AG04450 (cell line): ENCODE measurements around the gene RASGRF2. TPM values are rescaled to one million over a fixed set of nuclear protein-coding genes. Genes with fewer than 3 reads are reported as not detected.

Source experiments
- CTCF ChIA-PET: fragments of 300-600, 350-600 bp; formaldehyde crosslinking; extraction: SDS; loops from one replicate; lab custom pipeline; 2022; ENCODE audit warnings: antibody characterized with exemption, inconsistent platforms; lab: Charles Lee
- POLR2A ChIA-PET: fragments of 350-600 bp; formaldehyde crosslinking; extraction: SDS; loops from one replicate; lab custom pipeline; 2021; ENCODE audit warnings: antibody characterized with exemption, inconsistent platforms; lab: Yijun Ruan, JAX
- DNase-seq: peaks from one replicate; pipeline ENCODE4 v3.0.0-alpha.2; 2011; ENCODE audit warnings: low read depth, low spot score
- H3K27ac ChIP-seq: one replicate; pipeline ENCODE4 v1.5.1; 2012; ENCODE audit warnings: low read depth, low read length, control low read depth
- H3K27me3 ChIP-seq: one replicate; pipeline ENCODE4 v1.6.0; 2012; ENCODE audit warnings: low read length; ENCODE audit not compliant: control insufficient read depth, insufficient read depth
- H3K4me3 ChIP-seq: 2 replicates; pipeline ENCODE4 v1.5.1; 2011; ENCODE audit warnings: mild to moderate bottlenecking, low read depth, low read length, control low read depth
- H3K9me3 ChIP-seq: 2 replicates; pipeline ENCODE4 v1.5.1; 2012; ENCODE audit warnings: low read length; ENCODE audit not compliant: control insufficient read depth, insufficient read depth
- polyA plus RNA-seq: library from polyadenylated mRNA; depleted of rRNA; stranded (reverse); fragments of >200 nt; gene quantifications from 2 replicates; pipeline ENCODE4 v1.2.3, GENCODE V29; 2011
- TF ChIP-seq, protein P1 (sequence below): IDR thresholded peaks from 2 replicates; pipeline ENCODE4 v1.5.1; 2011; ENCODE audit warnings: low read depth, low read length, control low read depth, inconsistent platforms

RASGRF2 gene
- polyA plus RNA-seq, 1 experiment: 19.5 TPM

DNA sequence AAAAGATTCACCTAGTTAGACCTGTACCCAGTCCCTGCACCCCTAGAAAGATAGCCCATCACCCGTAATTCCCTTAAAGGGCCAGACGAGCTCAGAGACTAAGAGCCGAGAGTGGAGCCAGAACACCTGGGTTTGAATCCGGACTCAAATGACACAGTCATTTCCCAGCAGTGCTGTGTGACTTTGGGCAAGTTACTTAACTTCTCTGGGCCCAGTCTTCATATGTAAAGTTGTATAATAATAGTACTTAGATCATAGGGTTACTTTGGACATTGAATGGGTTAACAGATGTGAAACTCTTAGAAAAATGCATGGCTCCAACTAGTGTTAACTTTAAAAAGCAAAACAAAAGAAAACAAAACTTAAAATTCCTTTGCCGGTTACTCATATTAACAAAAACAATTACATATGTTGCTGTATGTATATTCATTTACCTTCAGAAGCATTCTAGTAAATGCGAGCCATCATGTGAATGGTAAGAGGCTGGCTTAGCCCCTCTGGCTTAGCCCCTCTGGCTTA lies 40.4 kb upstream of the RASGRF2 start:
- ChIA-PET CTCF (interaction anchor here (1.3 to 2.1 kb wide), 2 partner anchors 189 to 275 kb away, joined by 4 to 7 read pairs; no protein-coding TSS in a partner anchor), POLR2A (no interaction called here)
- Histone ChIP-seq H3K27ac (no peak overlapping the region), H3K27me3 (no peaks in the 10 kb centered on the region), H3K9me3 (no peaks in the 10 kb centered on the region), H3K4me3 (no peak overlapping the region)
- no peak for DNase-seq
- TF ChIP-seq, protein P1, sequence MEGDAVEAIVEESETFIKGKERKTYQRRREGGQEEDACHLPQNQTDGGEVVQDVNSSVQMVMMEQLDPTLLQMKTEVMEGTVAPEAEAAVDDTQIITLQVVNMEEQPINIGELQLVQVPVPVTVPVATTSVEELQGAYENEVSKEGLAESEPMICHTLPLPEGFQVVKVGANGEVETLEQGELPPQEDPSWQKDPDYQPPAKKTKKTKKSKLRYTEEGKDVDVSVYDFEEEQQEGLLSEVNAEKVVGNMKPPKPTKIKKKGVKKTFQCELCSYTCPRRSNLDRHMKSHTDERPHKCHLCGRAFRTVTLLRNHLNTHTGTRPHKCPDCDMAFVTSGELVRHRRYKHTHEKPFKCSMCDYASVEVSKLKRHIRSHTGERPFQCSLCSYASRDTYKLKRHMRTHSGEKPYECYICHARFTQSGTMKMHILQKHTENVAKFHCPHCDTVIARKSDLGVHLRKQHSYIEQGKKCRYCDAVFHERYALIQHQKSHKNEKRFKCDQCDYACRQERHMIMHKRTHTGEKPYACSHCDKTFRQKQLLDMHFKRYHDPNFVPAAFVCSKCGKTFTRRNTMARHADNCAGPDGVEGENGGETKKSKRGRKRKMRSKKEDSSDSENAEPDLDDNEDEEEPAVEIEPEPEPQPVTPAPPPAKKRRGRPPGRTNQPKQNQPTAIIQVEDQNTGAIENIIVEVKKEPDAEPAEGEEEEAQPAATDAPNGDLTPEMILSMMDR: no peak

DNA sequence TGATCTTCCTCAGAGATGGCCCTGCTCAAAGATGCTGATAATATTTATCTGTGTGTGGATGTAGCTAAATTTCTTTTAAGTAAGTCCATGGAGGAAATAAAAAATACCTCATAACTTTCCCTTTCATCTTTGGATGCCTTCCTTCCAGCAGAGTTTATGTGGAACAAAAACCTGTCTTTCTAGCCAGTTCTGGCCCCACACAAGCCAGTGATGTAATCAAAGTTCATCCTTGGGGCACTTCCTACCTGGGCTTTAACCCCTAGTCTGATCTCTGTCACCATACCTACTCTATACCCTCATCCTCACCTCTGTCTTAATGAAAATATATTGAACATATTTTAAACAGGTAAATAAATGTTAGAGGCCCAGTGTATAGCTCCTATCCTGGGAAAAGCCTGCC lies 39.8 kb upstream of the RASGRF2 start:
- Histone ChIP-seq H3K4me3 (no peak overlapping the region), H3K27ac (no peak overlapping the region), H3K27me3 (no peaks in the 10 kb centered on the region), H3K9me3 (no peaks in the 10 kb centered on the region)
- CTCF ChIA-PET: interaction anchor here (2.1 kb wide), 1 partner anchor 275 kb away, joined by 7 read pairs; no protein-coding TSS in a partner anchor
- POLR2A ChIA-PET: no interaction called here
- TF ChIP-seq, protein P1: no peak
- DNase-seq: no peak

DNA sequence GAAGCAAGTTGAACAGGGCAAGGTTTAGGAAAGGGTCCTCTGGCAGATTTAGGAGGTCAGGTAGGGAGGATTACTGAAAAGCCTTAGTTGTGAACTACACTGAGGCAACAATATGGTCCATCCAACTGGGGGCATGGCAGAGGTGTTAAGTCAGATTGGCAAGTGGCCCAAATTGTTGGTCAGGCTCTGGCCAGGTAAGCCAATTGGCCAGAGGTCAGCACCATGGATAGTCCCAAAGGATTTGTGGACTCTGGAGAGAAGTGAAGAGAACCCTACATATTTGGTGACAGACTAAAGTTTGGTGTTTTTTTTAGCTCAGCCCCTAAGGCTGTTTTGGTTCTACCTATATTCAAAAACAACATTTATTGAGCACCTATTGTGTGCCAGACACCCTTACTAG lies 39.1 kb upstream of the RASGRF2 start:
- Histone ChIP-seq H3K27me3 (no peaks in the 10 kb centered on the region), H3K9me3 (no peaks in the 10 kb centered on the region), H3K4me3 (no peak overlapping the region), H3K27ac (no peak overlapping the region)
- no peak for DNase-seq
- TF ChIP-seq, protein P1: no peak
- POLR2A ChIA-PET: no interaction called here
- CTCF ChIA-PET: interaction anchor here (2.1 kb wide), 1 partner anchor 274 kb away, joined by 7 read pairs; no protein-coding TSS in a partner anchor

- TF ChIP-seq, protein P1: no peak
- no peak for DNase-seq
- CTCF ChIA-PET: interaction anchor here (0.6 to 0.9 kb wide), 2 partner anchors 10 to 38 kb away, joined by 4 to 7 read pairs; no protein-coding TSS in a partner anchor
- Histone ChIP-seq H3K27me3 (no peaks in the 10 kb centered on the region), H3K27ac (no peak overlapping the region), H3K4me3 (no peak overlapping the region), H3K9me3 (no peaks in the 10 kb centered on the region)
- POLR2A ChIA-PET: no interaction called here
Observed at GRCh38 chr5:80925931-80926330, 34.2 kb upstream of the RASGRF2 start.

DNA sequence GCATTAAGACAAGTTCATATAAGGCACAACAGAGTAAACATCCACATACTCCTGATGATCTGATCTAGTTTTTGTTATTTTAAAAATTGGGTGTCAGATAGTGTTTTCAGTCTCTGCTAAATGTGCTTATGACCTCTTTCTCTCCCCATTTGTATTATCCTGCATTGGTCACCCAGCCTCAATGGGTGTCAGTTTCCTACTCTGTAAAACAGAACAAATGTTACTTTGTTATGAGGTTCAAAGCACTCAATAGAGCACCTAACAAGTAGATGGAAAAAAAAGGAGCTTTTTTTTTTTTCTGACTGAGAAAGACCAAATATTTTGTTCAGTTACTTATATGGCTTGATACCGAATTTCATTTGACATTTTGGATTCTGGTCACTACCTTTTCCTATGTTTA lies 33.6 kb upstream of the RASGRF2 start:
- DNase-seq: no peak
- Histone ChIP-seq H3K4me3 (no peak overlapping the region), H3K9me3 (no peaks in the 10 kb centered on the region), H3K27me3 (no peaks in the 10 kb centered on the region), H3K27ac (no peak overlapping the region)
- POLR2A ChIA-PET: no interaction called here
- CTCF ChIA-PET: interaction anchor here (0.6 to 0.9 kb wide), 3 partner anchors 9 to 268 kb away, joined by 3 to 7 read pairs (median 4); no protein-coding TSS in a partner anchor
- TF ChIP-seq, protein P1: no peak
